GM12873 (cell line): Measurements from ENCODE around the gene RSKR.

ENCODE experiments used
- TF ChIP-seq, protein P1 (sequence below): IDR thresholded peaks from 2 replicates; pipeline ENCODE4 v1.5.1; 2012; ENCODE audit warnings: low read depth, mild to moderate bottlenecking, moderate library complexity, low read length, control low read depth; ENCODE audit not compliant: insufficient read depth; ENCODE audit errors: missing control alignments

The RSKR gene

DNA sequence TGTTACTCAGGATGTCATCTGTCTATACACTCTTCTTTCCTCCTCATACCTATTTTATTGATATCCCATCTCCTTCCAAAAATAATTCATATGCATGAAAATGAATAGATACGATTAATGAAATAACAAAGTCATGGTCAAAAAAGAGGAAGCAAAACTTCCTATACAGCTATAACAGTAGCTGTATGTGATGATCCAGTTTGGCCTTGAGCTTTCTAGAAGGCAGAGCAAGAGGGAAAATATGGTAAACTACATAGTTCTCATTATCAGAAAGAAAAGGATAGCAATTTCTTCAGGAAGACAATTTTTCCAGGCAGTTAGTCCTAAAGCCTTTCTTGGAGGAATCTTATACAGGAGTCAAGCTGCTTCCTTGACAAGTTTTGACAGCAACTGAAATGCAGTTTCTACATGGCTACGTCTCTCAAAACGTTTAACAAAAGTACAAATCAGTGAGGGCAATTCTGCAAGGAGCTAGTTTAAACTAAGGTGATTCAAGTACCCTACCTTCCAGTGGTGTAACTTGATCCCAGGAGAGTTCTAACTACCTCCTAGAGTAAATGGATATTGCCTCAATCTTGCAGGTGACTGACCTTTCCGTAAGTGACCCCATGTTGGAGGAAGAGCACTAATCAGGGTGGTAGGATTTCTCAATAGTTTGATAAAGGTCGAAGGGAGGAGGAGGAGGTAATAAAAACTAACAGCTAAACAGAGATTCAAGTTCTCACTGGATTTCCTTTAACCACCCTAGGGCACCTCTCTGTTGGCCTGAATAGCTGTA lies 16.2 kb downstream of the RSKR start:
- TF ChIP-seq, protein P1, sequence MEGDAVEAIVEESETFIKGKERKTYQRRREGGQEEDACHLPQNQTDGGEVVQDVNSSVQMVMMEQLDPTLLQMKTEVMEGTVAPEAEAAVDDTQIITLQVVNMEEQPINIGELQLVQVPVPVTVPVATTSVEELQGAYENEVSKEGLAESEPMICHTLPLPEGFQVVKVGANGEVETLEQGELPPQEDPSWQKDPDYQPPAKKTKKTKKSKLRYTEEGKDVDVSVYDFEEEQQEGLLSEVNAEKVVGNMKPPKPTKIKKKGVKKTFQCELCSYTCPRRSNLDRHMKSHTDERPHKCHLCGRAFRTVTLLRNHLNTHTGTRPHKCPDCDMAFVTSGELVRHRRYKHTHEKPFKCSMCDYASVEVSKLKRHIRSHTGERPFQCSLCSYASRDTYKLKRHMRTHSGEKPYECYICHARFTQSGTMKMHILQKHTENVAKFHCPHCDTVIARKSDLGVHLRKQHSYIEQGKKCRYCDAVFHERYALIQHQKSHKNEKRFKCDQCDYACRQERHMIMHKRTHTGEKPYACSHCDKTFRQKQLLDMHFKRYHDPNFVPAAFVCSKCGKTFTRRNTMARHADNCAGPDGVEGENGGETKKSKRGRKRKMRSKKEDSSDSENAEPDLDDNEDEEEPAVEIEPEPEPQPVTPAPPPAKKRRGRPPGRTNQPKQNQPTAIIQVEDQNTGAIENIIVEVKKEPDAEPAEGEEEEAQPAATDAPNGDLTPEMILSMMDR, result no peak

DNA sequence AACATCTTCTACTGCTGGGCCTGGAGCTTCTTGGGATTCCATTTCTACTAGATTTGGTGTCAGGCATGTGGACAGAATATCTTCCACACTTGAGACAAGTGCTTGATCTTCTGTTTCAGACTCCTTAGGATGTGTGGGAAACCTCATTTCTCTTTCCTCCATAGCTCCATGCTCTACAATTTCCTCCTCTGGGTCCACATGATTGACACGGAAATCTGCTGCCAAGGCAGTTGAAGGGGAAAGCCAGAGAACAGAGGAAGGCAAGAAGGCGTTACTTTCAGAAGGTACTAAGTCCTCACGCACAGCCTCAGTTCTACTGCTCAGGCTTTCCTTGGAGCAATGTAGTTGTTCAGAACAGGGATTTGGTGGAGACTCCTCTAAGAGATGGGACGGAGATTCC lies 21.7 kb downstream of the RSKR start:
- TF ChIP-seq, protein P1, result no peak

DNA sequence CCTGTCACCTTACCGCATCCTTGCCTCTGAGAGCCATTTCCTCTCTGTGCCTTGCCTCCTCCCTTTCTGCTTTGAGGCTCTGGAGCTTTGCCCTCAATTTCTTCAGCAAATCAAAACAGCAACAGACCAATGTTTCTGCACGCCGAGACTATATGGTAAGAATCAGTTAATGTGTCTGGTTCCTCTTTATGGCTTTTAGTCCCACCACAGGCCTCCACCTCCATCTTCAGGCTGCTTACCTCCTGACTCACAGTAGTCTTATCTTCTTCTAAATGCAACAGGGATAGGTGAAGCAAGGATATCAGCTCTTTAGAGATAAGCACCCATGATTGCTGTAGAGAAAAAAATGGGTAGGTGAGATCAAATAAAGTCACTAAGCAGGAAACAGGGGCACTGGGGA lies 28.1 kb downstream of the RSKR start:
- TF ChIP-seq, protein P1, result no peak

DNA sequence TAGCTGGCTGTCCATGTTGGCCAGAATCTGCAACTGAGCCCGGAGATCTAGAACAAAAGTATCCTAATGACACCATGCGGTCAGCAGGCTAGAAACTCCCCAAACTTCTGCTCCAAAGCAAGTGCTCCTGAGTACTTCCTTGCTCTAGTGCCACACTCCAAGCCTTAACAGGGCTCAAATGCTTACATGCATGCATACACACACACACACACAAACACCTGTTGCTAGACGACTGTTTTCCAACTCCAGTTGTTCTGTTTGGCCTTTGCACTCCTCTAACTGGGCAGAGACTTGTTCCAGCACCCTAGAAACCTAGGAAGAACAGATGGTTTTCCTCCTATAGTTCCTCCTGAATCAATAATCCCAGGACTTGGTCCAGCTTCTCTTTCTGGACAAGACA lies 29.6 kb downstream of the RSKR start:
- TF ChIP-seq, protein P1, result no peak

DNA sequence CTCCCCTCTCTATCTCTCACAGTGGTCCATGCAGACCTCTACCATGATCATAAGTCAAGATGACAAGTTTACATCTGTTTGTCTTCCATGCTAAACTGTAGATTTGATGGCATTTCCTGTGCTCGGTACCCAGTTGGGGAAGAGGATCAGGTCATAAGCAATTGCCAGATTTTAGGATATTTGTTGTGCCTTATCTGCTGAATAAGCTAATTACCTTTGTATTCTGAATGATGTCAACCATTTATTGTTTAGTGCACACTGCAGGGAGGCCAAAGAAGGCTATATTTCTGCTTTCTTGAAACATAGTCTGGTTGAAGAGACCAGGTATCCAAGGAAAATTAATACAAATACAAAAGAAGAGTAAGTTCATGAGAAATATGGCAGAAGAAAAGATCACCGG lies 31.5 kb downstream of the RSKR start:
- TF ChIP-seq, protein P1, result no peak

DNA sequence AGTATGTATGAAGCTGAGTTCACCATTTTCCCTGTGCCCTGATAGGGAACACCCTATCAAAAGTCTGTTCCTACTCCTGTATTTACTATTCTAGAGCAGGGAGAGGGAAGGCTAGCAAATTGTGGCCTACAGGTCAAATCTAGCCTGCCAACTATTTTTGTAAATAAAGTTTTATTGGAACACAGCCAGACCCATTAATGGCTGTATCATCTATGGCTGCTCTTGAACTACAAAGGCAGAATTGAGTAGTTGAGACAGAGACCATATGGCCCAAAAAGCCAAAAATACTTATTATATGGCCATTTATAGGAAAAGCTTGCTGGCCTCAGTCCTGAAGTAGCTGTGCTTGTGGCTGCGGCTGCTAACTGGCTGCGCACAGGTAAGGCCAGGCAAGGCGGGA lies 33.0 kb downstream of the RSKR start:
- TF ChIP-seq, protein P1, result no peak

DNA sequence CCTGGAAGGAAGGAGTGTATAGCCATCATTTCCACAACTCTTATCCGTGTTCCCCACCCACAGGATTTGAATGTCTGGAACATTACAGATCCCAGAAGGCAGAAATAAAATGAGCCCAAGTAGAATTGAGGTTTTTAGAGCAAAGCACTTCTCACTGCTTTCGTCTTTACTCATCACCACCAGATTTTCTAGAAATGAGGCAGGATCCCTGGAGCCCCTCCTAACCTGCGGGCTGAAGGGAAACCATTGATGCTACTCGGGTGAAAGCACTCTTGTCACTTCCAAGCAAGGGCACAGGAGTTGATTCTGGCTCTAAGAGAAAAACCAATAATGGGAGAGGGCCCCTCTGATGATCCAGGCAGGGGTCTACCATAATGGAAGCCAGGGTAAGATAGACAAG lies 34.5 kb downstream of the RSKR start:
- TF ChIP-seq, protein P1, result no peak
